Common myeloid progenitor, CD34-positive (primary cell): ENCODE data around the gene WSCD2.

Source experiments
- CTCF ChIA-PET: fragments of 350-600 bp; sonication (Branson Sonifier 250); formaldehyde crosslinking; loops from one replicate; lab custom pipeline; 2021; ENCODE audit warnings: antibody characterized with exemption; lab: Charles Lee
- POLR2A ChIA-PET: fragments of 350-600 bp; sonication (Branson Sonifier 250); formaldehyde crosslinking; loops from one replicate; lab custom pipeline; 2021; ENCODE audit warnings: antibody characterized with exemption; lab: Charles Lee
- DNase-seq, 3 donors: peaks; one replicate each; pipeline versions ENCODE4 v3.0.0 to v3.0.0-alpha.2; 2013
- H3K27ac ChIP-seq, 2 experiments: 1 replicate in 1 of 2; 2 replicates in 1 of 2; pipeline ENCODE4 v1.7.0; 2013; ENCODE audit warnings: inconsistent platforms in 2 of 2, low read length in 2 of 2, mild to moderate bottlenecking in 2 of 2, low read depth in 1 of 2, moderate library complexity in 1 of 2; ENCODE audit not compliant: severe bottlenecking in 2 of 2, insufficient read depth in 1 of 2, poor library complexity in 1 of 2
- H3K27me3 ChIP-seq, 5 experiments: replicated peaks in 2 of 5; 1 replicate in 3 of 5; 2 replicates in 2 of 5; pipeline versions ENCODE4 v1.6.1 to v1.7.0; 2013; ENCODE audit warnings: low read length in 4 of 5, mild to moderate bottlenecking in 2 of 5, moderate library complexity in 2 of 5, inconsistent platforms in 1 of 5; ENCODE audit not compliant: insufficient read depth in 5 of 5, control insufficient read depth in 4 of 5
- H3K36me3 ChIP-seq, 4 experiments: 1 replicate in 2 of 4; 2 replicates in 2 of 4; pipeline versions ENCODE4 v1.6.1 to v1.7.0; 2013; ENCODE audit warnings: low read length in 3 of 4, control low read depth in 1 of 4, mild to moderate bottlenecking in 1 of 4; ENCODE audit not compliant: control insufficient read depth in 4 of 4, insufficient read depth in 4 of 4
- H3K4me1 ChIP-seq, 4 experiments: 1 replicate in 3 of 4; 2 replicates in 1 of 4; pipeline versions ENCODE4 v1.6.1 to v1.7.1; 2013; ENCODE audit warnings: low read length in 3 of 4, mild to moderate bottlenecking in 3 of 4, control low read depth in 1 of 4, inconsistent platforms in 1 of 4, moderate library complexity in 1 of 4; ENCODE audit not compliant: control insufficient read depth in 4 of 4, insufficient read depth in 4 of 4; ENCODE audit errors: control extremely low read depth in 1 of 4
- H3K4me3 ChIP-seq, 7 experiments: 1 replicate in 4 of 7; 2 replicates in 3 of 7; pipeline versions ENCODE4 v1.5.1 to v1.7.0; 2013; ENCODE audit warnings: mild to moderate bottlenecking in 7 of 7, low read length in 6 of 7, moderate library complexity in 6 of 7, inconsistent platforms in 2 of 7, low read depth in 2 of 7, control low read depth in 1 of 7; ENCODE audit not compliant: insufficient read depth in 4 of 7, control insufficient read depth in 1 of 7; ENCODE audit errors: extremely low read depth in 1 of 7
- H3K9me3 ChIP-seq, 5 experiments: 1 replicate in 4 of 5; 2 replicates in 1 of 5; pipeline versions ENCODE4 v1.6.1 to v1.7.1; 2013; ENCODE audit warnings: low read length in 4 of 5, mild to moderate bottlenecking in 2 of 5, inconsistent platforms in 1 of 5, low read depth in 1 of 5, moderate library complexity in 1 of 5; ENCODE audit not compliant: control insufficient read depth in 4 of 5, insufficient read depth in 2 of 5; ENCODE audit errors: control extremely low read depth in 1 of 5
- WGBS: methylation state at CpG from one replicate; pipeline ENCODE4 v1.1.5; 2013; ENCODE audit not compliant: insufficient coverage; 5-methylcytosine and 5-hydroxymethylcytosine counted together

WSCD2 gene

DNA sequence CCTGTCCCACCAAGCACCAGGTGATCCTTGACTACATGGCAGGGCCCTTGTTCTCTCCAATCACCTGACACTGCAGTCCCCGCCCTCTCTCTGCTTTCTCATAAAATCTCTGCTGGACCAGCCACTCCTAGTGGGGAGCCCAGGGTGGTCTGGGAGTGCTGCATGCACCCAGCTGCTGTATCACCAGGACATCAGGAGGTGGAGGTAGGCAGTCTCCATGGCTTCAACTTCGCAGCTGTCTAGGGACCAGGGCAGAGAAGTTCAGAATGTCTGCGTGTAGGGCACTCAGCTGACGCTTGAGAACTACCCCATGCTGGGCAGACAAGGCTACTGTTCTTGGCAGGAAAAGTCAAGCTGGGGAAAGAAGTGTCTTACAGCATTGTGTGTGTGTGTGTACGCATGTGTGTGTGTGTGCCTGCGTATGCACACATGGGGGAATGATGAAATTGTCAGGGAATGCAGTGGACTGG lies 2.6 kb downstream of the WSCD2 start:
- Histone ChIP-seq H3K27ac (no peak overlapping the region), H3K4me1 (peaks cover 0 to 11% (median 9%) of the 10 kb centered on the region in 4 experiments), H3K4me3 (no peak overlapping the region), H3K27me3 (peaks cover 0 to 87% (median 35%) of the 10 kb centered on the region in 5 experiments), H3K9me3 (no peaks in the 10 kb centered on the region), H3K36me3 (no peaks in the 10 kb centered on the region)
- POLR2A ChIA-PET, result no interaction called here
- CTCF ChIA-PET, result interaction anchor here (1.5 kb wide), 1 partner anchor 13 kb away, joined by 5 read pairs; no protein-coding TSS in a partner anchor
- DNase-seq, result no peak
- 63% methylated on average over 5 of the region's 6 CpGs for whole genome bisulfite sequencing

DNA sequence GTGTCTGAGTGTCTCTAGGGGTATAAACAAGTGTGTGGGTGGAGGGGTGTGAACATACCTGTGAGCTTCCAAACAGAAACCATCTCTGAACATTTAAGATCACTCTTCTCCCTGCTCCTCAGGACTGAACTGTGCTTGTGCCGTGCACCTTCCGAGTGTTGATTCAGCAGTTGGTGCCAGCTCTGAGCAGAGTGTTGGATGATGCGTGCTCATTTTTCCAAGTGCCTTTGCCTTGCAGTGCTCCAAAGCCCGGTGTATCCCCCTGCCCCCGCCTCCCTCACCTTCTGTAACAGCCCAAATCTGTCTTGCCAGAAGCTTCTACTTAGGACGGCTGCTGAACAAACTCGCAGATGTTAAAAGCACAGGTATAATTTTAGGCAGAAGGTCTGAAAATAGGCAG lies 4.4 kb downstream of the WSCD2 start:
- 75% methylated on average over 7 of the region's 7 CpGs for WGBS
- peaks cover 0 to 70% (median 26%) of the 10 kb centered on the region in 5 experiments for H3K27me3 ChIP-seq
- CTCF ChIA-PET, result no interaction called here
- no peaks in the 10 kb centered on the region for H3K36me3 ChIP-seq
- H3K27ac ChIP-seq, result no peak overlapping the region
- DNase-seq, result no peak
- H3K4me3 ChIP-seq, result no peak overlapping the region
- H3K9me3 ChIP-seq, result no peaks in the 10 kb centered on the region
- POLR2A ChIA-PET, result no interaction called here
- H3K4me1 ChIP-seq, result peaks cover 0 to 11% (median 9%) of the 10 kb centered on the region in 4 experiments

DNA sequence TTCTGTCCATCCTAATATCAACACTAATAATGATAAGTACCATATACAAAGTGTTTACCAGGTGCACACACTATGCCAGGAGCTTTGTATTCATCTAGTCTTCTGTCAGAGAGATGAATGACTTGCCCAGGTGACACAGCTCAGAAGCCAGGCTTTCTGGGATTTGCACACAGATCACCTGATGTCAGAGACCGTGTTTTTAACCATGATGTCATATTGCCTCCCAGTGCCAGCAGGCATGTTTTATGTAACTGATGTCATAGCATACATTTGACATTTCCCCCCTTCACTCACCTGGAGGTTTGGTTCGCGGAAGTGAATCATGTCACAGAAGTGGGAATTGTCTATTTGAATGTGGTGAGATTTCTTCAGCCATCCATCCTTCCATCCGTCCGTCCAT lies 5.7 kb downstream of the WSCD2 start:
- no peak overlapping the region for H3K27ac ChIP-seq
- peaks cover 0 to 59% (median 22%) of the 10 kb centered on the region in 5 experiments for H3K27me3 ChIP-seq
- CTCF ChIA-PET, result no interaction called here
- H3K9me3 ChIP-seq, result no peaks in the 10 kb centered on the region
- no peak for DNase-seq
- peaks cover 0 to 2% (median 1%) of the 10 kb centered on the region in 4 experiments for H3K4me1 ChIP-seq
- WGBS, result 100% methylated on average over 1 of the region's 5 CpGs
- POLR2A ChIA-PET, result no interaction called here
- no peak overlapping the region for H3K4me3 ChIP-seq
- H3K36me3 ChIP-seq, result no peaks in the 10 kb centered on the region

DNA sequence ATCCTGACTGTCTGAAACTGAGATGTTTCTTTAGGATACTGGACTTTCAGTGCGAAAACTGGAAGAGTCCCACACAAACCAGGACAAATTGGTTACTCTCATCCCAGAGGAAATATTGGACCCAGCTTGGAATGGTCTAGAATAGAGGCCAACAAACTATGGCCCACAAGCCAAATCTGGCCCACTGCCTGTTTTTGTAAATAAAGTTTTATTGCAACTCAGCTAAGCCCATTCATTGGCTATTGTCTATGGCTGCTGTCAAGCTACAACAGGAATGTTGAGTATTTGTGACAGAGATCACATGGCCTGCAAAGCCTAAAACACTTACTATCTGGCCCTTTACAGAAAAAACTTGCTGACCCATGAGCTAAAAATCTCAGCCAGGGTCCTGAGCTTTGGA lies 6.5 kb downstream of the WSCD2 start:
- H3K4me1 ChIP-seq, result no peaks in the 10 kb centered on the region
- H3K4me3 ChIP-seq, result no peak overlapping the region
- H3K9me3 ChIP-seq, result no peaks in the 10 kb centered on the region
- ChIA-PET CTCF (no interaction called here), POLR2A (no interaction called here)
- DNase-seq, result no peak
- H3K36me3 ChIP-seq, result no peaks in the 10 kb centered on the region
- H3K27me3 ChIP-seq, result peaks cover 0 to 56% (median 15%) of the 10 kb centered on the region in 5 experiments
- no peak overlapping the region for H3K27ac ChIP-seq
- WGBS, result 100% methylated on average over 1 of the region's 1 CpG

DNA sequence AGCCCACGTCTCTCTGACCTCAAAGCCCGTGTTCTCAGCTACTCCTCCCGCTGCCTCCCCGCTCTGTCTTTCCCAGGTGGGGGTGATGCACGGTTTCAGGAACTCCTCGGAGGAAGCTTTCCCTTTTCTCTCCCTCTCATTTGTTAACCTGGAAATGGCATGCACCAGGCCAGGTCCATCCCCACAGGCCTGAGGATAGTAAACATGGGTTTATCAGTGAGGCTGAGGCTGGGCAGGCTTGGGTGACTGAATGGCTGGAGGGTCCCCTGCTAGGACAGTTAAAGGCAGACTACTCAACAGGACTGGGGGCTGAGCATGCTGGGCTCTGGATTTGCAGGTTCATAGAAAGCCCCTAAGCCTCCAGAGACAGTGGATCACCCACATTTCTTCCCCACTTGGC lies 7.6 kb downstream of the WSCD2 start:
- DNase-seq, result no peak
- Histone ChIP-seq H3K4me3 (no peak overlapping the region), H3K4me1 (no peaks in the 10 kb centered on the region), H3K27ac (no peak overlapping the region), H3K27me3 (peaks cover 0 to 47% (median 8%) of the 10 kb centered on the region in 5 experiments), H3K36me3 (no peaks in the 10 kb centered on the region), H3K9me3 (no peaks in the 10 kb centered on the region)
- WGBS, result 81% methylated on average over 4 of the region's 6 CpGs
- CTCF ChIA-PET, result interaction anchor here (1.3 kb wide), 1 partner anchor 19 kb away, joined by 3 read pairs; no protein-coding TSS in a partner anchor
- POLR2A ChIA-PET, result no interaction called here

DNA sequence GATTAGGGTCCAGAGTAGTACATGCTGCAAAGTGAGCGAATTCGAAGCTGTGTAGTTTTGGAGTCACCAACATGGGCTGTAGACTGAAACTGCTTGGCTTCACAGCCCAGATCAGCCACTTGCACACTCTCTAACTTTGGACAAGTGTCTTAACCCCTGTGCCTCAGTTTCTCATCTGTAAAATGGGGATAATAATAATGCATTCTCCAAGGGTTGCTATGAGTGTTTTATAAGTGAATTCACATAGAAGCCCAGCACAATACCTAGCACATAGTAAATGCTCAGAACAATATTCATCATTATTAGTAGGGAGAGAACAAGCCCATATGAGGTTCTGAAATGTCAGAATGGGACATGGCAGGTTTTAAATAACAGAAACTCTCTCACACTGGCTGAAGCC lies 10.4 kb downstream of the WSCD2 start:
- no peak for DNase-seq
- 100% methylated on average over 2 of the region's 2 CpGs for WGBS
- Histone ChIP-seq H3K27me3 (peaks cover 0 to 20% (median 4%) of the 10 kb centered on the region in 5 experiments), H3K9me3 (no peaks in the 10 kb centered on the region), H3K4me1 (no peaks in the 10 kb centered on the region), H3K4me3 (no peak overlapping the region), H3K36me3 (no peaks in the 10 kb centered on the region), H3K27ac (no peak overlapping the region)
- CTCF ChIA-PET, result no interaction called here
- POLR2A ChIA-PET, result no interaction called here

DNA sequence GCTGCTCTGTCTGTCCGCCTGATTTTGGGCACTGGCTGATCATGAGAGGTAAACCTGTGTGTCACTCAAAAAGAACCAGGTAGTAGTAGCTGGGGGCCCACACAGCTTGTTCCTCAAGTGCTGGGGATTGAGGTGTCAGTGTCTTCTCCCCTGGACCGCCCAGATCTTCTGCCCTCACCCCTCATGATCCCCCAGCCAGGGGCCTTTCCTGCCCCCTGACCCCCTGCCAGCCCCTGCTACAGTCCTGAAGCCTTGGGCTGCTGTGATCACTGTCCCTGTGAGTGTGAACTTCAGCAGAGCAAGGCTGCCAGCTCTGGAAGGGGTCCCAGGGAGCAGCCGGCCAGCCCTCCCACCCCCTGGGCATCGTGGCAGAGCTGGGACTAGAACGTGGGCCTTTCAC lies 11.4 kb downstream of the WSCD2 start:
- CTCF ChIA-PET, result no interaction called here
- H3K4me1 ChIP-seq, result no peaks in the 10 kb centered on the region
- WGBS, result 88% methylated on average over 4 of the region's 5 CpGs
- no peak overlapping the region for H3K4me3 ChIP-seq
- no peak for DNase-seq
- peaks cover 0 to 10% (median 0%) of the 10 kb centered on the region in 5 experiments for H3K27me3 ChIP-seq
- no peak overlapping the region for H3K27ac ChIP-seq
- no peaks in the 10 kb centered on the region for H3K36me3 ChIP-seq
- H3K9me3 ChIP-seq, result no peaks in the 10 kb centered on the region
- POLR2A ChIA-PET, result interaction anchor here (0.7 kb wide), 1 partner anchor 195 kb away, joined by 3 read pairs; no protein-coding TSS in a partner anchor
